HG02943 (cell line): ENCODE measurements around the gene PTPRB.
"Not testable (repeated sequence)": the region's sequence is repeated elsewhere in the genome, so short reads cannot be mapped to it uniquely, and the experiment has no call there.

Source experiments
- ATAC-seq: cut with Tn5 transposase; IDR thresholded peaks from one replicate; pipeline ENCODE4 v1.9.1; 2021; ENCODE audit warnings: mild to moderate bottlenecking, low read depth, moderate library complexity; ENCODE audit not compliant: unreplicated experiment

The PTPRB gene

GRCh38 chr12:70550180-70550577 lies 87.0 kb downstream of the PTPRB start:
- no peak for ATAC-seq

GRCh38 chr12:70549340-70550179 lies 87.7 kb downstream of the PTPRB start:
- no peak for ATAC-seq

- no peak for ATAC-seq
Observed at GRCh38 chr12:70543444-70543843, 93.8 kb downstream of the PTPRB start.

- ATAC-seq = no peak
Observed at GRCh38 chr12:70540996-70541395, 96.2 kb downstream of the PTPRB start.

GRCh38 chr12:70536650-70537049 lies 100.6 kb downstream of the PTPRB start:
- no peak for ATAC-seq

- ATAC-seq = no peak
Observed at GRCh38 chr12:70535896-70536374, 101.3 kb downstream of the PTPRB start.

- ATAC-seq = no peak
Observed at GRCh38 chr12:70534466-70534865, 102.8 kb downstream of the PTPRB start.

- no peak for ATAC-seq
Observed at GRCh38 chr12:70529647-70530046, 107.6 kb downstream of the PTPRB start.

- no peak for ATAC-seq
Observed at GRCh38 chr12:70520847-70521246, 116.4 kb downstream of the PTPRB start.

GRCh38 chr12:70513426-70513825 lies 123.8 kb downstream of the PTPRB start:
- no peak for ATAC-seq

- no peak for ATAC-seq
Observed at GRCh38 chr12:70508178-70508577, 129.1 kb downstream of the PTPRB start.

GRCh38 chr12:70507442-70507841 lies 129.8 kb downstream of the PTPRB start:
- no peak for ATAC-seq

GRCh38 chr12:70497508-70497907 lies 139.7 kb downstream of the PTPRB start:
- ATAC-seq = no peak

GRCh38 chr12:70492904-70493303 lies 144.3 kb downstream of the PTPRB start:
- not testable (repeated sequence) for ATAC-seq

- not testable (repeated sequence) for ATAC-seq
Observed at GRCh38 chr12:70490928-70491327, 146.3 kb downstream of the PTPRB start.

GRCh38 chr12:70487440-70487839 lies 149.8 kb downstream of the PTPRB start:
- no peak for ATAC-seq

- no peak for ATAC-seq
Observed at GRCh38 chr12:70486588-70486987, 150.6 kb downstream of the PTPRB start.

GRCh38 chr12:70485704-70486103 lies 151.5 kb downstream of the PTPRB start:
- ATAC-seq = no peak

GRCh38 chr12:70484464-70484863 lies 152.8 kb downstream of the PTPRB start:
- ATAC-seq = no peak

GRCh38 chr12:70482764-70483163 lies 154.5 kb downstream of the PTPRB start:
- ATAC-seq = no peak

- no peak for ATAC-seq
Observed at GRCh38 chr12:70469221-70469820, 167.9 kb downstream of the PTPRB start.

- no peak for ATAC-seq
Observed at GRCh38 chr12:70468741-70469140, 168.5 kb downstream of the PTPRB start.
